ENCODE results near the gene CFAP73.
"Not testable (repeated sequence)": the region's sequence is repeated elsewhere in the genome, so short reads cannot be mapped to it uniquely, and the experiment has no call there.

The CFAP73 gene

GRCh38 chr12:113119980-113120669 lies 29.4 kb upstream of the CFAP73 start:
- DNase-seq: no peak

GRCh38 chr12:113120670-113121370 lies 28.7 kb upstream of the CFAP73 start:
- no peak for DNase-seq

- no peak for DNase-seq
Observed at GRCh38 chr12:113127791-113128199, 21.7 kb upstream of the CFAP73 start.

GRCh38 chr12:113128802-113129663 lies 20.5 kb upstream of the CFAP73 start:
- no peak for DNase-seq

GRCh38 chr12:113129664-113130456 lies 19.7 kb upstream of the CFAP73 start:
- DNase-seq: no peak

- no peak for DNase-seq
Observed at GRCh38 chr12:113130457-113131135, 18.9 kb upstream of the CFAP73 start.

GRCh38 chr12:113131556-113131955 lies 18.0 kb upstream of the CFAP73 start:
- DNase-seq: no peak

GRCh38 chr12:113133036-113133435 lies 16.5 kb upstream of the CFAP73 start:
- DNase-seq: no peak

- no peak for DNase-seq
Observed at GRCh38 chr12:113133666-113134065, 15.9 kb upstream of the CFAP73 start.

- no peak for DNase-seq
Observed at GRCh38 chr12:113134071-113134470, 15.5 kb upstream of the CFAP73 start.

- no peak for DNase-seq
Observed at GRCh38 chr12:113134521-113134951, 15.0 kb upstream of the CFAP73 start.

- no peak for DNase-seq
Observed at GRCh38 chr12:113135178-113136127, 14.1 kb upstream of the CFAP73 start, which contains the start of gene RASAL1. Gene RASAL1, minus strand, starts transcription at chr12:113135761. Its CDS starts 299 bp downstream, at chr12:113135462.

GRCh38 chr12:113136128-113136989 lies 13.2 kb upstream of the CFAP73 start:
- DNase-seq: no peak

GRCh38 chr12:113136990-113137511 lies 12.5 kb upstream of the CFAP73 start:
- DNase-seq: no peak

GRCh38 chr12:113137861-113138783 lies 11.4 kb upstream of the CFAP73 start:
- DNase-seq: no peak

- no peak for DNase-seq
Observed at GRCh38 chr12:113138826-113139225, 10.7 kb upstream of the CFAP73 start.

- no peak for DNase-seq
Observed at GRCh38 chr12:113140706-113141105, 8.8 kb upstream of the CFAP73 start.

GRCh38 chr12:113141716-113142115 lies 7.8 kb upstream of the CFAP73 start:
- DNase-seq: not testable (repeated sequence)

Measured in fibroblast of skin of back (primary cell).